ENCODE results near the gene FGGY.

FGGY gene

GRCh38 chr1:59805554-59805953, 508.7 kb downstream of the FGGY start:
- no peak for DNase-seq (ENCODE audit: low read depth)
- H3K4me3 ChIP-seq (replicated peaks; ENCODE audit: low read depth, low read length) = no peak overlapping the region
- TF ChIP-seq CTCF (IDR thresholded peaks at IDR 0.05; ENCODE audit: low read length, missing control alignments) = no peak
